HG02840 (cell line): ENCODE measurements around the gene RING1.

Source experiments
- ATAC-seq: cut with Tn5 transposase; IDR thresholded peaks from one replicate; pipeline ENCODE4 v1.9.1; 2021; ENCODE audit warnings: mild to moderate bottlenecking, moderate library complexity, moderate number of reproducible peaks; ENCODE audit not compliant: unreplicated experiment, low FRiP score

RING1 gene

GRCh38 chr6:33171880-33172687, 36.2 kb upstream of the RING1 start:
- no peak for ATAC-seq

GRCh38 chr6:33172688-33173534, 35.4 kb upstream of the RING1 start:
- no peak for ATAC-seq

GRCh38 chr6:33173535-33174180, 34.6 kb upstream of the RING1 start:
- ATAC-seq, result no peak

- no peak for ATAC-seq
Measured at GRCh38 chr6:33174784-33175183, 33.5 kb upstream of the RING1 start.

- no peak for ATAC-seq
Measured at GRCh38 chr6:33175436-33176069, 32.7 kb upstream of the RING1 start.

- no peak for ATAC-seq
Measured at GRCh38 chr6:33176906-33177305, 31.4 kb upstream of the RING1 start.

GRCh38 chr6:33177552-33178446, 30.5 kb upstream of the RING1 start:
- no peak for ATAC-seq

- no peak for ATAC-seq
Measured at GRCh38 chr6:33178755-33179475, 29.4 kb upstream of the RING1 start.

- no peak for ATAC-seq
Measured at GRCh38 chr6:33181141-33181540, 27.2 kb upstream of the RING1 start.

GRCh38 chr6:33183071-33183683, 25.1 kb upstream of the RING1 start:
- no peak for ATAC-seq

GRCh38 chr6:33185190-33185589, 23.1 kb upstream of the RING1 start:
- ATAC-seq, result no peak

- no peak for ATAC-seq
Measured at GRCh38 chr6:33185654-33186187, 22.6 kb upstream of the RING1 start.

- ATAC-seq, result no peak
Measured at GRCh38 chr6:33187809-33188208, 20.5 kb upstream of the RING1 start.

- ATAC-seq, result no peak
Measured at GRCh38 chr6:33189164-33189563, 19.1 kb upstream of the RING1 start.

GRCh38 chr6:33189625-33190448, 18.5 kb upstream of the RING1 start:
- ATAC-seq, result no peak

GRCh38 chr6:33190504-33191107, 17.7 kb upstream of the RING1 start:
- ATAC-seq, result no peak
